Retinal pigment epithelial cell (primary cell): ENCODE measurements around the gene HEPH.

ENCODE experiments used
- DNase-seq: peaks from one replicate; pipeline ENCODE4 v3.0.0-alpha.2; 2010; ENCODE audit warnings: low read depth
- H3K4me3 ChIP-seq: 2 replicates; pipeline ENCODE4 v1.5.1; 2011; ENCODE audit warnings: mild to moderate bottlenecking, low read length, control low read depth, moderate library complexity
- CTCF ChIP-seq: conservative IDR thresholded peaks from 2 replicates; pipeline ENCODE4 v1.5.1; 2011; ENCODE audit warnings: low read depth, low read length, control low read depth, inconsistent platforms

HEPH gene

GRCh38 chrX:66167431-66167830 is 3.4 kb downstream of the HEPH start:
- DNase-seq, result no peak
- no peak for TF ChIP-seq CTCF
- no peak overlapping the region for H3K4me3 ChIP-seq

- TF ChIP-seq CTCF, result no peak
- H3K4me3 ChIP-seq, result no peak overlapping the region
- no peak for DNase-seq
Measured at GRCh38 chrX:66176134-66176533, 12.1 kb downstream of the HEPH start.

- DNase-seq, result no peak
- TF ChIP-seq CTCF, result no peak
- no peak overlapping the region for H3K4me3 ChIP-seq
Measured at GRCh38 chrX:66191563-66191962, 27.5 kb downstream of the HEPH start.

- TF ChIP-seq CTCF, result no peak
- no peak for DNase-seq
- no peak overlapping the region for H3K4me3 ChIP-seq
Measured at GRCh38 chrX:66193821-66194220, 29.8 kb downstream of the HEPH start.

- no peak for TF ChIP-seq CTCF
- no peak overlapping the region for H3K4me3 ChIP-seq
- DNase-seq, result no peak
Measured at GRCh38 chrX:66200050-66200664, 36.1 kb downstream of the HEPH start.

GRCh38 chrX:66200855-66201795 is 37.1 kb downstream of the HEPH start:
- DNase-seq, result no peak
- no peak for TF ChIP-seq CTCF
- no peak overlapping the region for H3K4me3 ChIP-seq

- DNase-seq, result no peak
- TF ChIP-seq CTCF, result no peak
- no peak overlapping the region for H3K4me3 ChIP-seq
Measured at GRCh38 chrX:66203114-66203513, 39.1 kb downstream of the HEPH start.
